HG02884 (cell line): Measurements from ENCODE around the gene CLEC4M.
"Not testable (repeated sequence)": the region's sequence is repeated elsewhere in the genome, so short reads cannot be mapped to it uniquely, and the experiment has no call there.

Experiments
- ATAC-seq: cut with Tn5 transposase; IDR thresholded peaks from one replicate; pipeline ENCODE4 v1.9.1; 2021; ENCODE audit warnings: mild to moderate bottlenecking, moderate library complexity; ENCODE audit not compliant: unreplicated experiment

CLEC4M gene

GRCh38 chr19:7772752-7773291, 9.8 kb downstream of the CLEC4M start:
- no peak for ATAC-seq

DNA sequence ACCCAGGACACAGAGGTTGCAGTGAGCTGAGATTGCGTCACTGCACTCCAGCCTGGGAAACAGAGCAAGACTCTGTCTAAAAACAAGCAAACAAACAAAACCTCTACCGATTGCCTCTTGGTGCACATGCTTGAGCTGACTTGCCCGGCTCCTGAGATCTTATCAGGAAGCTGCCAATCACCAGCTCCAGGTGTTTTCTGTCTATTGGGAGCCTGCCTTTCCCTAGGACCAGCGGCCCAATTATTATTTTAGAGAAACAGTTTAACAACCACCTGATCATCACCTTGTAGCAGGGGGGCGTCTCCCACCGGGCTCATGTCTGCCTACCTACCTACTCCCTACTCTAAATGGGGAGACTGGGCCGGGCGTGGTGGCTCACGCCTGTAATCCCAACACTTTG, 10.8 kb downstream of the CLEC4M start:
- ATAC-seq: no peak

DNA sequence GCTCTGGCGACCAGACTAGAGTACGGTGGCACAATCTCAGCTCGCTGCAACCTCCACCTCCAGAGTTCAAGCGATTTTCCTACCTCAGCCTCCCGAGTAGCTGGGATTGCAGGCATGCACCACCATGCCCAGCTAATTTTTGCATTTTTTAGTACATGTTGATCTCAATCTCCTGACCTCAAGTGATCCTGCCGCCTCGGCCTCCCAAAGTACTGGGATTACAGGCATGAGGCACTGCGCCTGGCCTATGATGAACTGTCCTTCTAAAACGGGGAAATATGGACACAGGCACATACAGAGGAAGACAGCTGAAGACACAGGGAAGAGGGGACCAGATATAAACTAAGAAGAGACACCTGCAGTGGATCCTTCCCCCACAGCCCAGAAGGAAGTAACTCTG, 12.7 kb downstream of the CLEC4M start:
- no peak for ATAC-seq

GRCh38 chr19:7778081-7778480, 15.0 kb downstream of the CLEC4M start:
- no peak for ATAC-seq

DNA sequence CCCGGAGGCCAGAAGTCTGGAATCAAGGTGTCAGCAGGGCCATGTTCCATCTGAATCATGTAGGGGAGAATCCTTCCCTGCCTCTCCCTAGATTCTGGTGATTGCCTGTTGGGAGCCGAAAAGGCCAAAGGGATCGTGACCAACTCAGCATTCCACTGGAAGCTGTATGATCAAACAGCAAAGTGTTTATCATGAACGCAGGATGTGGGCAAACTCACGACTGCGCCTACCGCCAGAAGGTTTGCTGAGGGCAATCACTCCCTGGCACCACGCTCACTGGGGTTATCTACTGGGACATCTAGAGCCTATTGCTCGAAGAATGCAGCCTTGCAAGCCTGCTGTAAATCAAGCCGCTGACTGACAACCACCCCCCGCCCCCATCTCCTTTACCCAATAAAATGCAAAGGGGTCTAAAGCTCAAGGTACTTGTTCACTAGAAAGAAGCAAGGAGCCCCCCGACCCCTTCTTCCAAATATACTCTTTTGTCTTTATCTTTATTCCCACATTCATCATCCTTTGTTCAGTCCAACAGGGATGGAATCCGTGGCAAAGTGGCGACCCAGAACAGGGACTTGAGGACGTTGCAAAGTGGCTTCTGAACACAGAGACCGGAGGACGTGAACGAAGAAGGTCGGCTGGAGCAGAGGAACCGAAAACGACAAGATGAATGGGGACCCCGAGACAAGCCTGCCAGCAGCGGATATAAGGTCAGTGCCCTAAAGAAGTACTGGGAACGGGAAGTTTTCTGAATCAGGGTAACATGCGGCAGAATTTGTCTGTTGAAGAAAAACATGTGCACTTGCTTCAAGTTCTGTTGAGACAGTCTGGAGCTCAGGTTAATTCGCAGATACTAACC, 16.8 kb downstream of the CLEC4M start:
- ATAC-seq: no peak

GRCh38 chr19:7781157-7781556, 18.1 kb downstream of the CLEC4M start:
- no peak for ATAC-seq

- ATAC-seq: no peak
Observed at GRCh38 chr19:7783991-7784423, 21.0 kb downstream of the CLEC4M start.

GRCh38 chr19:7784856-7785255, 21.8 kb downstream of the CLEC4M start:
- no peak for ATAC-seq

DNA sequence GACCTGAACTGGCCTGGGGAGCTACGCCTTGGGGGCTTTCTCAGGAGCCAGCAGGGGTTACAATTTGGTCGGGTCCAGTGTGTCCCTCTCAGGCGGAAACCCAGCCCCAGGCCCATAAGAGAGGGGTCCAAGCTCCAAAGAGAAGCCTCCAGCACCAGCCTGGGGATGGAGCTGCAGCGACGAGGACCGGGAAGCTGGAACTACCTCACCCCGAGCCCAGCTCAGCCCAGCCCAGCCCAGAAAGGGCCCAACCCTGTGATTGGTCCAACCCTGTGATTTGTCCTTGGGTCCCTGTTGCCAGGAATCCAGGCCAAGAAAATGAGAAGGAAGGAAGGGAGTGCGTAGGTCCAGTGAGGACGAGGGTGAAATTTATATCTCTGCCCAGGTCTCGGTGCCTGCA, 24.1 kb downstream of the CLEC4M start:
- no peak for ATAC-seq

DNA sequence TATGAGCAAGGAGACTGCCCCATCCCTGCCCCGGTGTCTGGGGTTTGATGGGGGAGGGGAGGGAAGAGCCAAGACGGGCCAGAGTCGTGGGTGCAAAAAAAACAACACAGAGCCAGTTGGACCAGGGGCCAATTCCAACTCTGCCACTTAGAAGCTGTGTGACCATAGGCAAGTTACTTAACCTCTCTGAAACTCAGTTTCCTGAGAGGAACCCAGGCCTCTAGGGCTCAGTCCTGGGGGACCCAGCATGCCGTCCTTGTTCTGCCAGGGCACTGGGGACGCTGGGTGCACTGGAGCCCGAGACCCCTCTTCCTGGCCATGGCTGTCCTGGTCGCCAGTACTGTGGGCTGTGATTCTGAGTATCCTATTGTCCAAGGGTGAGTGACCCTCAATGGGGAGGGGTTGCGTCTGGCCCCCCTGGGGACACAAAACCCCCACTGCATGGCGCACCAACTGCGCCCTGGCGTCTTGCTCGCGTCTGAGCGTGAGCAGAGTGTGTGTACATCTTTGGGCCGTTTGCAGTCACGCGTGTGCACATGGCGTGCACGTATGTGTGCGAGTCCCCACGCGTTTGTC, 24.6 kb downstream of the CLEC4M start:
- no peak for ATAC-seq

GRCh38 chr19:7788178-7788932, 25.3 kb downstream of the CLEC4M start:
- ATAC-seq: no peak

DNA sequence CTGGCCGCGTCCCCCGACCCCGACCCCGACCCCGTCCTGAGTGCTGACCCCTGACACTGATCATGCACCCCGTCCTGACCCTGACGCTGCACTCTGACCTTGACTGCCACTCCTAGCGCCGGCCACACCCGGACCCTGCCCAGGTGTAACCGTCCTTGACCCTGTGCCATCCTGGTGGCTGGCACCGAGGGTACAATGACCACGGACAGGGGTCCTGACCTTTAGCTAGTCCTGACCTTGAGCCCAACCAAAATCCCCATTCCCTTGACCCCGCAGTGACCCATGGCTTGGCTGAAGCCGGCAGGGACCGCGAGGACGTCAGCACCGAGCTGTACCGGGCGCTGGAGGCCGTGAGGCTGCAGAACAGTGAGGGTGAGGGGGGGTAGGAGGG, 25.9 kb downstream of the CLEC4M start:
- ATAC-seq: no peak

GRCh38 chr19:7789447-7789846, 26.4 kb downstream of the CLEC4M start:
- no peak for ATAC-seq

GRCh38 chr19:7790416-7790815, 27.4 kb downstream of the CLEC4M start:
- ATAC-seq: no peak

DNA sequence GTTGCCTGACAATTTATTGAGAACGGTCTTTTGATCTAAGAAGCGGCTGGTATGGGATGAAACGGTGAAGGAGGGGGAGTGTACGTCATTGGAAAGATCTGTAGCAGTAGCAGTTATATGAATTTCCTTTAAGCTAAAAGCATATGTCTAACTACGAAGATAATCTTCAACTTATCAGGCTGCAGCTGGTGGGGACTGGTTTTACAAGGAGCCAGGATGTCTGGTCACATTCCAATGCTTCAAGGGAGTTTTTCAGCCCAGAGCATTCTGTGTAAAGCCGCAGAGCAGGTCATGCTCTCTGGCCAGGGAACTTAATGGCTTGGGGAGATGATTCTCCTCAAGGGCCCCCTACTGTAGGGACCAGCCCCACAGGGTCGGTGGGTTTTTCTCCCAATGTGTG, 29.2 kb downstream of the CLEC4M start:
- ATAC-seq: no peak

GRCh38 chr19:7792701-7793100, 29.7 kb downstream of the CLEC4M start:
- not testable (repeated sequence) for ATAC-seq

DNA sequence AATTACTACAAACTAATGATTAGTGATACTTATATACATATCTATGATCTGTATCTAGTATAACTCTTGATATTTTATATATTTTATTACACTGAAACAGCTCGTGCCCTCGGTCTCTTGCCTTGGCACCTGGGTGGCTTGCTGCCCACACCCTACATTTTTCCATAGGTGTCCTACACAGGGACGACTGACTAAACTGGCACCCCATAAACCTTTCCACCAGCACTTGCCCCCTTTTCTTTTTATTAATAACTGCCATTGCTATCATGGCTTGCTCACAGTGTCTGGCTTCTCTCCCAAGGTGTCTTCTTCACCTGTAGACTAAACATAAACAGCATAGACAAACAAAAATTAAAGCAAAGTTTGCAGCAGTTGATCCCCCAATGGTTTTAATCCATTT, 30.4 kb downstream of the CLEC4M start:
- ATAC-seq: no peak

DNA sequence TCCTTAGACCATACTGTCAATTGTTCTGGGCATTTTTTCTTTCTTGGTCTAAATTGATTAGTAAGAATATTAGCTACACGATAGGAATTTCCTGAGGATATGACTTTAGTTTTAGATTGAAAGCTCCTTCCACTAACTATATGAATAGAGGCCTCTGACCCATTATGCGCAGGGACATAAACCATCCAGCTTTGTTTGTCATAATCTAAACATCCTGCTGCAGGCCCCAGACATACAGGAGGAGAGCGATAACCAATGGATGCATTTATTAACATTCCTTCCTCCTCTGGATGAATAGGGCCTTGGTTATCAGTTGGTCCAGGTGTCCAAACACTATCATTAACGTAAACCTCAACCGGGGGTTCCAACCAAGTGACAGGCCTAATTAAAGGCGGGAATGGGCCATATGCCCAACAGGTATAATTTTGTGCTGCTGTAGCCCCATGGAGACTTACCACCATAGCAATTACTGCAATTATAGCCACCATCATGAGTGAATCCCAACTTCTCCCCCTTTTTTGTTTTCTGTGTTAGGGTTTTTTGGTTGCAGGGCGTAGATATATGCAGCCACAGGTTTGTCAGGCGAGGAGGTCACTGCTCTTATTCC, 32.6 kb downstream of the CLEC4M start:
- no peak for ATAC-seq

DNA sequence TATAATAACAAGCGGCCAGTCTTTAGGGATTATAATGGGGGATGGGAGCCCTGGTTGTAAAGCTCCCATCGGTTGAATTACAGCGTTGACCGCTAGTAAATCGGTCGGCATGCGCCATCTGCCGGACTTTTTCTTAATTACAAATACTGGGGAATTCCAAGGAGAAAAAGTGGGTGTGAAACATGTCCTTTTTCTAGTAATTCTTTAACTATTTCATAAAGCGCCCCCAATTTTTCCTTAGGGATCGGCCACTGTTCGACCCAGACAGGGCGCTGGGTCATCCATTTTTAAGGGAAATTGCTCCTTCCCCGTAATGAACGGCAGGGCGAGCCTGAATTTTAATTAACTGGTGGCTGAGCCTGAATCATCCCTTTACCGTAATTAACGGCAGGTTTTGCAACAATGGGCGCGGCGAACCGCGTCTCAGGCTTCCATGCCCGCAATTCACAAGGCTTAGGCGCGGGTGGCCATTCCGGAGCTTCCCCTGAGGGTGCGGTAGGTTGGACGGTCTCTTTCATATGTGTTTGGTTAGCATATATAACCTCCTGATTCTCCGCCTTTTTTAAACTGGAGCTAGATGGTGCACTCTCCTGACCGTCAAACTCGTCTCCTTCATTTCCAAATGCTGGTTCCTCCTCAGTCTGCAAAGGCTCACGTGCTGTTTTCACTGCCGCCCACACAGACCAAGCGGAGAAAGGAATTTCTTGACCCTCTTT, 36.8 kb downstream of the CLEC4M start:
- no peak for ATAC-seq

DNA sequence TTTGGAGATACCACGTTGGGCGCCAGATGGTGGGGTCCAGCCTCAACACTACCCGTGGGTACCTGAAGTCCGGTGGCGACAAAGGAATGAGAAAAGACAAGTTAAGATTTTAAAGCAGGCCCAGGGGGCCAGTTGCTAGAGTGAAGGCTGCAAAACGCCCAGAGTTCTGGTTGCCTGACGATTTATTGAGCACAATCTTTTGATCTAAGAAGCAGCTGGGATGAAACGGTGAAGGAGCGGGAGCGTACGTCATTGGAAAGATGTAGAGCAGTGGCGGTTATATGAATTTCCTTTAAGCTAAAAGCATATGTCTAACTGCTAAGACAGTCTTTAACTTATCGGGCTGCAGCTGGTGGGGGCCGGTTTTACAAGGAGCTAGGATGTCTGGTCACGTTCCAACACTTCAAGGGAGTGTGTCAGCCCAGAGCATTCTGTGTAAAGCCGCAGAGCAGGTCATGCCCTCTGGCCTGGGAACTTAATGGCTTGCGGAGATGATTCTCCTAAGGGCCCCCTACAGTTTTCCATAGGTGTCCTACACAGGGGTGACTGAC, 38.1 kb downstream of the CLEC4M start:
- no peak for ATAC-seq
